LNCAP (cell line): ENCODE data around the gene CEND1.

Experiments
- CTCF ChIP-seq: fragments of 450-650 bp; IDR thresholded peaks from 2 replicates; pipeline ENCODE4 v1.5.1; 2017; ENCODE audit warnings: mild to moderate bottlenecking

The CEND1 gene

GRCh38 chr11:800473-800872 lies 10.6 kb upstream of the CEND1 start:
- no peak for TF ChIP-seq CTCF

GRCh38 chr11:799641-800316 lies 9.9 kb upstream of the CEND1 start:
- TF ChIP-seq CTCF, result no peak

DNA sequence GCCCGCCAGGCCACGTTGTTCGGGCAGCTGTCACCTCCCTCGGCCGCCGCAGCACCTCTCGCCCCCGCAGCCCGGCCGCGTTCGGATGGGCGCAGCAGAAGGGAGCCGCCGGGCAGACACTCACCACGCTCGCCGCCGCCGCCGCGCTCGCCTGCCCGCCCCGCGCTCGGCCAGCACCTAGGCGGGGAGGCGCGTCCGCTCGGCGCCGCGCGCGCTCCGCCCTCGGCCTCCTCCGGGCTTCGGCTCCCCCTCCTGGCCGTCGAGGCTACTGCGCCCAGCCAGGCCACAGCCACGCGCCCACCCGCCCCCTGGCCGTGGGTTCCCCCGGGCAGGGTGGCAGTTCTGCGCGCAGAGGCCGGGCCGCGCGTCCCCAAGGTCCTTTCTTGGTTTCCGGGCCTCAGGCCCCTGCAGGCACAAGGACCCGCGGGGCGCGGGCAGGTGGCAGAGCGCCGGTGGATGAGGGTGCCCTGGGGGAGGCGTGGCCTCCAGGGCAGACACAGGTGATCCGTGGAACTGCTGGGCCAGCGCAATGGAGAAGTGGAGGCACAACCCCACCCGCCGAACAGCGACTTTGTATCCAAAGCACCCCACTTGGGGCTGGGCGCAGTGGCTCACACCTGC lies 8.3 kb upstream of the CEND1 start, which contains the start of gene SLC25A22:
TSS of gene SLC25A22 (minus strand) at position 189 of the 621 bp plus-strand sequence. CDS start 3,275 bp downstream, outside the sequence.
- peak; percentile 95 for TF ChIP-seq CTCF

GRCh38 chr11:797296-798092 lies 7.6 kb upstream of the CEND1 start:
- no peak for TF ChIP-seq CTCF

DNA sequence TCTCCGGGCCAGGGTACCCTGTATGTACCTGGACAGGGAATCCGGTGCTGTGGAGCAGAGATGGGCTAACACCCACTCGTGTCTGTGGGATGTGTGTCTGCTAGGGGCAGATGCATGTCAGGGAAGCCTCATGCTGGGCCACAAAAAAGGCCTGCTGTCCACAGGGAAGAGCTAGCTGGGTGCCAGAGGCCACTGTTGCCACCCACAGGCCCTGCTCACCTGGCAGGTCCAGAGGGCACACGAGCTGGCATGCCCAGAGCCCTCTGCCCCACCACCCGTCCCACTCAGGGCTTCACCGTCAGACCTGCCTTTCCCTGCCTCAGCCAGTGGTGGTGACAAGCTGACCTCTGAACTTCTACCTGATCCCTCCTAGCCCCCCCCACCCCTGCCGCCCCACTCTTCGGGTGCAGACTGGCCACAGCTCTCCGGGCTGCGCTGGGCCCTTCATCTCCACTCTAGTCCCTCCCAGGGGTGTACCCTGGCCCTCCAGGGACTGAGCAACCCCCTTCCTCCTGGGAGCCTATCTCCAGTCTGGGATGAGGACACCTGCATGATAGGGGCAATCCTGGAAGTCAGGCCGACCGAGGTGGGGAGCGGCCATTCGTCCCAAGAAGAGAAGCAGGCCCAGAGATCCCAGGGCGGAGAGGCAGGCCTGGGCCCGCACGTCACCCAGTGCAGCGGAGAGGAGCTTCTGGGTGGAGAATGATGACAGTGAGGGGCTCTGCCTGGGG lies 6.8 kb upstream of the CEND1 start:
- TF ChIP-seq CTCF, result no peak

DNA sequence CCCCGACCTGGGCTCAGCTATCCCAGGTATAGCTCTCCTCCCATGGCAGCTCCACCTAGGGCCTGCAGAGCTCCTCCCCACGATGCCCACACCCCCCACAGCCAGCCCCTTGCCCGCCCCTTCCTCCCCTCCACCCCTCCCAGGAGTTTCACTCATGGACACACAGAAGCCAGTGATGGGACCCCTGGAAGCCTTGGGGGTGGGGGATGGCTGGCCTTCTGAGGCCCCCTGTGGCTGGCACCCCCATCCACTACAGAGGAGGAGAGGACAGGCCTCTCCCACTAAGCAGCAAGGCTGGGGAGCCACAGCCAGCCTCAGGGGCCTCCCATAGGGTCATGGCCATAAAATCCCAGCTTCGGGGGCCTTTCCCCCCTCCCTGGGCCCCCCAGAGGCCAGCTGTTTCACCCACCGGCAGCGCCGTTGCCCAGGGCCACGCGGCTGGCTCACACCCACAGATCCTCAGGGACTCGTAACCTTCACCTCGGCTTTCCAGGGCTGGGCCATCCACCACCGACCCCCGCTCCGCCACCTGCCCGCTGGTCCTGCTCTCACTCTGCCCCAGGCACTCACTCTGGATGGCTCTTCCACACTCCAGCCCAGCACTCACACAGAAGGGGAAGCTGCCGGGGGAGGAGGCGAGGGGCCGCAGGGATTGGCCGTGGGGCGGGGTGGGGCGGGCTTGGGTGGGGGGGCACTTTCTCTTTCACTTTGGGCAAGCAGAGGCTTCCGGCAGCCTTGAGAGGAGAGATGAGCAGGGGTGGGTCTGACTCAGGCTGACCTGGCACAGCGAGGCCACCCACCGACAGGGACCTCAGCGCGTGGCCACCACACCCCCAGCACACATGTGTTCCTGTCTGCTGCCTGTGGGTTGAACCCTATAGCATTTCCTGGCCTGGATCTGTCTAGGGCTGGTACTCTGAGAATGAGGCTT lies 6.0 kb upstream of the CEND1 start:
- no peak for TF ChIP-seq CTCF
